Ecto neural progenitor cell (in vitro differentiated cells): ENCODE measurements around the gene PCBP3.
"Not testable (repeated sequence)": the region's sequence is repeated elsewhere in the genome, so short reads cannot be mapped to it uniquely, and the experiment has no call there.

Source experiments
- DNase-seq: peaks from one replicate; pipeline ENCODE4 v3.0.0-alpha.2; 2018; ENCODE audit warnings: low spot score

The PCBP3 gene

GRCh38 chr21:45893740-45894449 lies 250.4 kb downstream of the PCBP3 start:
- DNase-seq = no peak

- no peak for DNase-seq
Measured at GRCh38 chr21:45894450-45894825, 250.9 kb downstream of the PCBP3 start.

- DNase-seq = no peak
Measured at GRCh38 chr21:45894906-45895777, 251.6 kb downstream of the PCBP3 start.

GRCh38 chr21:45895778-45896370 lies 252.3 kb downstream of the PCBP3 start:
- no peak for DNase-seq

- not testable (repeated sequence) for DNase-seq
Measured at GRCh38 chr21:45896431-45896830, 252.9 kb downstream of the PCBP3 start.

GRCh38 chr21:45897191-45898027 lies 253.9 kb downstream of the PCBP3 start:
- DNase-seq = no peak

- no peak for DNase-seq
Measured at GRCh38 chr21:45898028-45898350, 254.5 kb downstream of the PCBP3 start.

GRCh38 chr21:45898781-45899180 lies 255.3 kb downstream of the PCBP3 start:
- no peak for DNase-seq

GRCh38 chr21:45899317-45900033 lies 255.9 kb downstream of the PCBP3 start:
- DNase-seq = no peak

GRCh38 chr21:45900034-45900868 lies 256.7 kb downstream of the PCBP3 start:
- no peak for DNase-seq

- DNase-seq = no peak
Measured at GRCh38 chr21:45901061-45901690, 257.7 kb downstream of the PCBP3 start.

GRCh38 chr21:45902292-45902995 lies 258.9 kb downstream of the PCBP3 start:
- no peak for DNase-seq

GRCh38 chr21:45905196-45905595 lies 261.7 kb downstream of the PCBP3 start:
- DNase-seq = no peak

GRCh38 chr21:45906196-45906805 lies 262.8 kb downstream of the PCBP3 start:
- no peak for DNase-seq

GRCh38 chr21:45906859-45907258 lies 263.3 kb downstream of the PCBP3 start:
- no peak for DNase-seq

GRCh38 chr21:45908536-45909237 lies 265.2 kb downstream of the PCBP3 start:
- DNase-seq = no peak

- no peak for DNase-seq
Measured at GRCh38 chr21:45909238-45909988, 265.9 kb downstream of the PCBP3 start.

- DNase-seq = no peak
Measured at GRCh38 chr21:45910155-45910547, 266.6 kb downstream of the PCBP3 start.
